ENCODE data around the gene GUCA1C.

Gene GUCA1C

GRCh38 chr3:108909799-108910198 is 43.9 kb downstream of the GUCA1C start:
- no peak for DNase-seq (ENCODE audit: low read depth in 2 of 2)

- no peak for DNase-seq (ENCODE audit: low read depth in 2 of 2)
Measured at GRCh38 chr3:108907194-108907593, 46.5 kb downstream of the GUCA1C start.

DNA sequence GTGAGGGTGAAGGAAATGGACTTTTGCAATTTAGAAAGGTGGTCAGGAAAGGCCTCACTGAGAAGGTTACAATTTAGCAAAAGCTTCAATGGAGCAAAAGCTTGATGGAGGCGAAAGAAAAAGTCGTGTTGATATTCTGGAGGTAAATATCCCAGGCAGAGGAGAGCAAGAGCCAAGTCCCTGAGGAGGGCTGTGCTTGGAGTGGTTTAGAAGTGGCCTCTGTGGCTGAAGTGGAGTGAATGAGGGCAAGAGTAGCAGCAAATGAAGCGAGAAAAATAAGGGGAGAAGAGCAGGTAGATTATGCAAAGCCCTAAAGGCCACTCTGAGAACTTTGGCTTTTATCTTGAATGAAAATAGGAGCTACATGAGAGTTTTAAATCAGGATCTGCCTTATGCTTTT is 54.1 kb downstream of the GUCA1C start:
- DNase-seq (ENCODE audit: low read depth in 2 of 2) = no peak

- no peak for DNase-seq (ENCODE audit: low read depth in 2 of 2)
Measured at GRCh38 chr3:108897883-108898282, 55.8 kb downstream of the GUCA1C start.

DNA sequence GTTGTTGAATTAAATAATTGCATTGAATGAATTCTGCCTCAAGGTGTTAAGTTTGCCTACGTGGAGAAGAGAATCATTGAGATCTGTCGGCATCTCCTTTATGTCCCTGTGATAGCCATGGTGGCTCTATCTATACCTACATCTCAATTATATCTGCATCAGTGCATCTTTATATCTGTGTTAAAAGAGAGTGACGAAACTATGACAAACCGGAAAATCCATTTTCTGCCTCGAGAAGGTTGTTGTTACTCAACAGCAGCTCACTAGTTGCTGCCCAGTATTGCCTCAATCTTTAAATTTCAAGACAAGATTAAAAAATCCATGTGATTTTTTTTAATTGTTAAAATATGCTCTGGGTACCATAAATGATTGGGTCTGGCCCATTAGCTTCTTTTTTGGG is 58.7 kb downstream of the GUCA1C start:
- no peak for DNase-seq (ENCODE audit: low read depth in 2 of 2)

GRCh38 chr3:108891833-108892232 is 61.8 kb downstream of the GUCA1C start:
- no peak for DNase-seq (ENCODE audit: low read depth in 2 of 2)

DNA sequence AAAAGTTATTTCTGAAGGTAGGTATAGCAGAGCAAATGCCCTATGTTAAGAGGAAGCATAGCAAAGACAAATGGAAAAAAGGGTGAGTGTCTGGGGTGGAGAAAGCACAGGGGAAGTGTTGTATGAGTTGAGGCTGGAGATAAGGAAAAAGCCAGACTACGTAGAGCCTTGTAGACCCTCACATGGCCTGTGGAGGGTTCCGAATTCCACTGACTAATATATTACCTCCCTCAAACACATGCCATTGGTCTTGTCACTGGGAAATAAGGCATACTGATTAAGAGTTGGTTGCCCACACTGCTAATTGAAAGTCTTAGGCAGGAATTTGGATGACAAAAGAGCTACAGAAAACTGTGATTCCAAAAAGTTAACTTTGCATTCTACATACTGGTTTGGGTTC is 65.9 kb downstream of the GUCA1C start:
- DNase-seq (ENCODE audit: low read depth in 2 of 2) = no peak

DNA sequence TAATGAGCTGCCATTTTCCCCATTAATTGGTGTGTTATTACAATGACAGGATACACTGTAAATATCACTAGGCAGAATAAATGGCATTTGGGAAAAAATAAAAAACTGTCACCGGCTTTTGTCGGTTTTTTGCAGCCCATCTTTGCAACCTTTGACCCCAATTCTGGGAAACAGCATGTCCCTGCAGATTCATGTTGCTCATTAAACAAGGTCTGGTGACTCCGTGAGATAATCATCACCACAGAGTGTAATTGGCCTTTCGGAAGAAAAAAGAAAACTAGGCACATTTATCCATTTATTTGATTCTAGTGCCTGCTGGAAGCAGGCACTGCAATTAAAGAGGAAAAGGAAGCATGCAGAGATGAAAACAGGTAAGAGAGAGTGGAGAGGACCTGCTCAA is 66.6 kb downstream of the GUCA1C start:
- no peak for DNase-seq (ENCODE audit: low read depth in 2 of 2)

DNA sequence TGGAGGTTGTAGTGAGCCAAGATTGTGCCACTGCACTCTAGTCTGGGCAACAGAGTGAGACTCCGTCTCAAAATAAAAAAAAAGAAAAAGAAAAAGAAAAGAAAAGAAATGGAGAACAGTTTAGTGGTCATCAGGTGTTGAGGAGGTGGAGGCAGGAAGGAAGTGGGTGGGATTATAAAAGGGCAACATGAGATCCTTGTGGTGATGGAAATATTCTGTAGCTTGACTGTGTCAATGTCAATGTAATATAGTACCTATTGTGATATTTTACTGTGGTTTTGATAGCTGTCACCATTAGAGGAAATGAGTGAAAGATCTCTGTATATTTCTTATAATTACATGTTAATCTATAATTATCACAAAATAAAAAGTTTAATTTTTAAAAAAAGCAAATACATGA is 70.3 kb downstream of the GUCA1C start:
- no peak for DNase-seq (ENCODE audit: low read depth in 2 of 2)

DNA sequence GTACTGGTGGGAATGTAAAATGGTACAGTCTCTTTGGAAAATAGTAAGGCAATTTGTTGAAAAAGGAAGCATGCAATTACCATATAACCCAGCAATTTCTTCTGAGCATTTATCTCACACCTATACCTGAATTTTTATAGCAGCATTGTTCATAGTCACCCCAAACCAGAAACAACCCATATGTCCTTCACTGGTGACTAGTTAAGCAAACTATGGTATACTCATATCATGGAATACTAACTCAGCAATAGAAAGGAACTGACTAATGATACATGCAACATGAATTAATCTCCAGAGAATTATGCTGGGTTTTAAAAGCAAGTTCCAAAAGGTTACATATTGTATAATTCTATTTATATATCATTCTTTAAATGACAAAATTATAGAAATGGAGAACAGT is 70.9 kb downstream of the GUCA1C start:
- DNase-seq (ENCODE audit: low read depth in 2 of 2) = no peak

GRCh38 chr3:108879915-108880314 is 73.8 kb downstream of the GUCA1C start:
- no peak for DNase-seq (ENCODE audit: low read depth in 2 of 2)

DNA sequence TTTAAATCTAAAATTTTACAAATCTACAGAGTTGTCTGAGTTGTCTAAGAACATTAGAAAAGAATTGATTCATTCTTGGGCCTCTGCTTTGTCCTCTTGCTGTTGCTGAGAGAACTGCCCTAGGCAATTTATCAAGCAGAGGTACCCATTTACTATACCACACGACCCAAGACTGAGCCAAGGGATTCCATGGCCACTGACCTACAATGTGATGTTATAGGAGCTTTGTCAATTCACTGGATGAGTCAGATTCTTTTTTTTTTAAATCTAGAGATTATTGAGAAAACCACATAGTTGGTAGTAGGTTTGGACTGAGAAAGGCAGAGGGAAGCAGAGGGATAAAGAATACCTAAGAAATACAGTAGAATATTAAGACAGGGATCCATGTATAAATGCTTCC is 75.8 kb downstream of the GUCA1C start:
- DNase-seq (ENCODE audit: low read depth in 2 of 2) = no peak

GRCh38 chr3:108863799-108864135 is 89.9 kb downstream of the GUCA1C start:
- no peak for DNase-seq (ENCODE audit: low read depth in 2 of 2)

DNA sequence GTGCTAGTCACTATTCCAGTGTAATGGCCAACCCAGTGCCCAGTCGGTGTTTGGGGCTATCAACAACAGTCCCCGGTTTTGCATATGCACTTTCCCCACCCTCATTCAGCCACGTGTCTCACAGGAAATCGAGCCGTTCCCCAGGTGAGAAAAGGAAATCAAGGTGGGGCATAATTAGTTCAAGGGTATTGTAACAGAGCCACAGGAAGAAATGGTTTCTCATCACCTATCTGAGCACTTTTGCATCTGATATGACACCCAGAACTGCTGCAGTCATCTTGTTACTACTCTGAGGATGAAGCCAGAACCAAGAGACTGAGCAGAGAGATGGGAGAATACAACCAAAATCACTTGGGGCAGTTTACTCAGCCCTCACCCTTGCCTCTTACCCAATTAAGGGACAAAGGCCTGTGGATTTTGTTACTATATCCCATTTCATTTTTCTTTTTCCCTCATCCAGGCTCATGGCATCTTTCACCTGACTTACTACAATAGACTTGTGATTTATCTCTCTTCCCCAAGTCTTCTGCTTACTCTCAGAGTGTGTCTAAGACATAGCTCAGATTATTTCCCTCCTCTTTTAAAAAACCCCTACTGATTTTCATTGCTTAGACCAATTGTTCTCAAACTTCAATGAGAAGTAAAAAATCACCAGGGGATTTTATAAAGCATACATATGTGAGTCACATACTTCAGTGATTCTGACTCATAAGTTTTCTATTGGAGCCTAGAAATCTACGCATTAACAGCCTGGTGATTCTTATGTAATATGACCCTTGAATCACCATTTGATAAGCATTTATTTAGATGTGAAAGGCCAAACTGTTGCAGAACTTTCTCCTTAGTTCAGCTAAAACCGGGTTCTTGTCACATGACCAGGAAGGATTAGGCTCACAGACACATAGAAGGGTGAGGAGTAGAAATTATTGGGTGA is 90.5 kb downstream of the GUCA1C start:
- peak; percentile 37 for DNase-seq (ENCODE audit: low read depth in 2 of 2)

- DNase-seq (ENCODE audit: low read depth in 2 of 2) = no peak
Measured at GRCh38 chr3:108861401-108861800, 92.3 kb downstream of the GUCA1C start.
